ENCODE data around the gene NOP9.
A peak's percentile ranks its signal among the peaks of the same experiment; 100 is the strongest.

NOP9 gene, protein sequence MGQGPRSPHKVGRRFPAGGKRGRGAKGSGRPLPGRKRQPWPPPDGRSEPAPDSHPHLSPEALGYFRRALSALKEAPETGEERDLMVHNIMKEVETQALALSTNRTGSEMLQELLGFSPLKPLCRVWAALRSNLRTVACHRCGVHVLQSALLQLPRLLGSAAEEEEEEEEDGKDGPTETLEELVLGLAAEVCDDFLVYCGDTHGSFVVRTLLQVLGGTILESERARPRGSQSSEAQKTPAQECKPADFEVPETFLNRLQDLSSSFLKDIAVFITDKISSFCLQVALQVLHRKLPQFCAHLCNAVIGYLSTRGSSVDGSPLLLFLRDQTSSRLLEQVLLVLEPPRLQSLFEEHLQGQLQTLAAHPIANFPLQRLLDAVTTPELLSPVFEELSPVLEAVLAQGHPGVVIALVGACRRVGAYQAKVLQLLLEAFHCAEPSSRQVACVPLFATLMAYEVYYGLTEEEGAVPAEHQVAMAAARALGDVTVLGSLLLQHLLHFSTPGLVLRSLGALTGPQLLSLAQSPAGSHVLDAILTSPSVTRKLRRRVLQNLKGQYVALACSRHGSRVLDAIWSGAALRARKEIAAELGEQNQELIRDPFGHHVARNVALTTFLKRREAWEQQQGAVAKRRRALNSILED

GRCh38 chr14:24299255-24300191 is at the start of gene NOP9, which contains the start of gene DHRS1:
TSS of gene NOP9 (plus strand) at chr14:24299850. CDS start at chr14:24299955, 105 bp downstream.
TSS of gene DHRS1 (minus strand) at chr14:24299780. CDS start at chr14:24299106, 674 bp downstream.
- peak in 55 of 56 donors; percentile 43 to 93 (median 80) for DNase-seq

DNA sequence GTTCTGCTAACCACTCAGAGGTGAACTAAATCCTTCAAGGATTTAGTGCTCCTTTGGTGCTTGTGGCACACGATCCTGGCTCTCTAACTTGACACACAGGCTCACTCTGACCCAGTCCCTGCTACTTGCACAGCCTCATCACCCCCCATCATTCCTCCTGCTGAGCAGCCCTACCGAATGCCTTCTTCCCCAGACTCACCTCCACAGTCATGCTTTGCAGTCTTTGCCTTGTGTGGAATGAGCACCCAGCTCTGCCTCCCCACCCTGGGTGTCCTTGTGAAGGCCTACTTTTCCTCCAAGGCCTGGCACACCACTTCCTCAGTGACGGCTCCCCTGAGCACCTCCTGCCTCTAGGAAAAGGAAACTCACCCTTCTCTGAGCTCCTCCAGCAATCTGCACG is 49.3 kb upstream of the NOP9 start:
- DNase-seq: no peak

- DNase-seq: no peak
Observed at GRCh38 chr14:24251880-24252288, 47.8 kb upstream of the NOP9 start.

DNA sequence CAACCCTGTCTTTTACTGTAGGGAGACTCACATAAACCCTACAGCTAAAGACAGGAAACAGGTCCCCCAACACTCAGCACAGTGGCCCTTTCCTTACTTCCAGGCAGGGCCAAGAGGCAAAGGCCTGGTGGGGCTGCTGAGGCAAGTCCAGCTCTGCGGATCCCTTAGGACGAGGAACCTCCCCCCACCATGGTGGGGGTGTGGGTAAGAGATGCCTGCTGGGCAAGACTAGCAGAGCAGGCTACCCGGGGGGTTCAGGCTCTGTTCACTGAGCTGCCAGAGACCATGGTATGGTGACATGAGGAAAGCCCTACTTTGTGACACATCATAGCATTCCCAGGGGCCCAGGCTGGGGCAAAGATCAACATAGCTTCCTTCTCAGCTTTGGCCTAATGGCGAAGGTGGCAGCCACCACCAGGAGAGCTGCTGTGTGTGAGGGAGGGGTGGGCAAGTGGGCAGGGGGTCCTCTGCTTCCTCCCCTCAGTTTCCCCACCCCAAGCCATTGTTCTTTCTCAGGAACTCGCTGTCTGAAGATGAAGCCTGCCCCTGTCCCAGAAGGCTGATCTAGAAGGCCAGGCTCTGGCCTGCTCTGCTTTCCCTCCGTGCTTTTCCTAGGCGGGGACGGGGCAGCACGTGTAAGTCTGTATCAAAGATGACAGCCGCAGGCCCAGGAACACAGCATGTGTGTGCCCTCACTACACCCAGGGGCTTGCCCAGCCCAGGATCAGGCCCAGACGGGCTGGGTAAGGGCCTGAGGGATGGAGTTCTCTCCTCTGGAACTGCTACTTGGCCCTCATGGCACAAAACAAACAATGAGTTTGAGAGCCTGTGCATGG is 47.1 kb upstream of the NOP9 start:
- DNase-seq: no peak

GRCh38 chr14:24253936-24254335 is 45.7 kb upstream of the NOP9 start:
- no peak for DNase-seq

DNA sequence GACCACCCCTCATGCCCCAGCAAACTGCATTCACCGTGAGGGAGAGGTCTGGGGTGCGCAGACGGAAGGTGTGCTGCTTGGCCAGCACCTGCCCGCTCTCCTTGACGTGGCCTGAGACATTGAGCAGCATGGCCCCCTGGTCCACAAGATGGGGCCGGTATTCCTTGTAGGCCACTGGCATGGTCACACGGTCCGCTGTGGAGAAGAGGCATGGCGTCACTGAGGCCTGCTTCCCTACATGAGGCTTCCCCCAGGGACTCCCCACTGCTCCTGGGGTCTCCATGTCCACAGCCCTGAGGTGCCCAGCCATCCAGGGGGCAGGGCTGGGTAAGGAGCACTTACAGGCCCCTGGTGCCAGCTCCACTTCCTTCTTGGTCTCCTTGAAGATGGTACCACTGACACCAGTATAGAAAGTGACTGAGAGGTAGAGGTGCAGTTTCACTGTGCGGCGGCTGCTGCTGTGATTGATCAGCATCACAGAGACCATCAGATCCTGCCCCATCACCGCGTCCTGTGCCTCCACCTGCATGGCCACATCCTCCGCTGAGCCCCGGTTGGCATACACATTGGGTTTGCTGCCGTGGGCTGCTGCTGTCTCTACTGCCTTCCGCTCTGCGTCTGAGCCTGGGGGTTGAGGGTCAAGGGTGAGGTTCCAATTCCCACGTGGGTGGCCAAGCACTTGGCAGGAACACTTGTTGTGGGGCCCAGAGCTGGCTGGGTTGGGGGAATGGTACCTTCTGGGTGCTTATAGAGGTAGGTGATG is 44.8 kb upstream of the NOP9 start:
- DNase-seq: no peak

DNA sequence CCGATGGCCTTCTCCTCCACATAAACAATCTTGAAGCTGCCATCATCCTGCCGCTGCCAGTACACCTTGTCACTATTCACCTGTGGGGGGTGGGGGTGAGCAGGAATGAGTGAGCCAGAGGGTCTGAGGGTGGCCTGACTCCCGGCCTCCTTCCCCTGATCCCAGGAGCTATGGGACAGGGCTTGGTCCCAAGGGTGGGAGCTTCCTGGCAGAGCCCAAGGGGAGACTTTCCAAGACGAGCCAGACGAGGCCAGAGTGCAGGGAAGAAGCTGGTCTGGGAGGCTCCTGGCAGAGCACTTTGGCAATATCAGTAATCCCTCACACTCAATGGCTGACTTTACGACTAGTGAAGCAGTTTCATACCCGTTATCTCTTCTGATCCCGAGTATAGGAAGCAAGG is 44.2 kb upstream of the NOP9 start:
- DNase-seq: no peak

DNA sequence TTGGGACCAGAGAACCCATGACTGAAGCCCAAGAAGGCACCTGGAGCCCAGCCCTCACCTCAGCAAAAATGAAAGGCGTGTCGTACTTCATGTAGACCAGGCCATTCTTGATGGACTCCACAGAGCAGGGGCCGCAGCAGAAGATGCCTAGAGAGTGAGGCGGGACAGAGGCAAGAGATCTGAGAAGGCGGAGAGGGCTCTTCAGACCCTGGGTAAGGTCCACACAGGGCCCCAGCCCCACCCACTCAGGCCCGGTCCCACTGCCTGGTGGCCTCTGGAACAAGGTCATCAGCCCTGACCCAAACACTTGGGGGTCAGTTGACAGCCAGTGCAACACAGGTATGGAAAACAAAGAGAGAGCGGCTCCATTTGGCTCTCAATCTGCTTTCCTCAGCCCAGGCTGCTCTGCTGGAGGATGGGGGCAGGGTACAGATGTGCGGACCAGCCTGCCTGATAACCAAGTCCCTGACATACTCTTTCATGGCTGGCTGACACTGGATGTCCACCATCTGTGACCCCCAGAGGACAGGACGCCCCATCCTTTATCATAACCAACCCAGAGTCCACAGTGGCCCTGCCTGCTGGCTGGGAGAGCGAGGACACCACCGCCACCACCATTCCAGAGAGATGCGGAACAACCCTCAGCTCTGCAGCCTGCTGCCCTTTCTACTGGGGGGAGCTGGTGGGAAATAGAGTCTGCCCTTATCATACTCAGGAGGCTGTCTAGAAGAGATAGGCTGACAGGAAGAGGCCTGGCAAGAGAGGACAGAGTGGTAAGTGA is 43.5 kb upstream of the NOP9 start:
- no peak for DNase-seq

DNA sequence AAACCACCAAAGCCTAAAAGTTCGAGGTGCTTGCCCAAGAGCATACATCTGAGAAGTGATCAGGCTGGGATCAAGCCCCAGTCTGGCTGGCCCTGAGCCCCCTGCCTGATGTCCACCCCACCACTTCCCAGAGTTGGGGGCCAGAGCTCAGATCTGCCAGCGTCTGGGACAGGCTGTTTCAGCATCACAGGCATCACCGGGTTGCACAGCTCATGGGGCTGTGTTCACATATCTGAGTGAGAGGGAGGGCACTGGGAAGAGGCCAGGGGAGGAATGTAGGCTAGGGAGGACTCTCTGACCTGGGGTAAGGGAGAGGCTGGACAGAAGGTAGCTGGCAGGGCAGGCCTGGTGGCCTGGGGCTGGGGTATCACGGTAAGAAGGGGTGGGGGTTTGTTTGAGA is 42.7 kb upstream of the NOP9 start:
- DNase-seq: no peak

DNA sequence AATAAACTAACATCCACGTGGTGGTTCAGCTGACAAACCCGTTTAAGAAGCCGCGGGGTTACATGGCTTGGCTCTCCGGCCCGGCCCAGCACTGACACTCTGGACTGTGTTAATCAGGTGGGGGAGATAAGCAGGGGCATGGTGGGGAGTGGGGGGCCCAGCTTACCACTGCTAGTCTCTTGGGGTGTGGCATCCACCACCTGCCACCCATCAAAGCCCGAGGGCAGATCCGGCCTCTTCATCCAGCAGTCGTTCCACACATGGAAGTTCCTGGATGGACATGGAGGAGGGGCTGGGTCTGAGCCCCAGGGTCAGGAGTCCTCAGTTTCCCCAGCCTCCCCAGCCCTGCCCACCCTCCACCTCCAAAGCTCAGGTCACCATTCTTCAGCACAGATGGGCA is 41.5 kb upstream of the NOP9 start:
- DNase-seq: no peak

DNA sequence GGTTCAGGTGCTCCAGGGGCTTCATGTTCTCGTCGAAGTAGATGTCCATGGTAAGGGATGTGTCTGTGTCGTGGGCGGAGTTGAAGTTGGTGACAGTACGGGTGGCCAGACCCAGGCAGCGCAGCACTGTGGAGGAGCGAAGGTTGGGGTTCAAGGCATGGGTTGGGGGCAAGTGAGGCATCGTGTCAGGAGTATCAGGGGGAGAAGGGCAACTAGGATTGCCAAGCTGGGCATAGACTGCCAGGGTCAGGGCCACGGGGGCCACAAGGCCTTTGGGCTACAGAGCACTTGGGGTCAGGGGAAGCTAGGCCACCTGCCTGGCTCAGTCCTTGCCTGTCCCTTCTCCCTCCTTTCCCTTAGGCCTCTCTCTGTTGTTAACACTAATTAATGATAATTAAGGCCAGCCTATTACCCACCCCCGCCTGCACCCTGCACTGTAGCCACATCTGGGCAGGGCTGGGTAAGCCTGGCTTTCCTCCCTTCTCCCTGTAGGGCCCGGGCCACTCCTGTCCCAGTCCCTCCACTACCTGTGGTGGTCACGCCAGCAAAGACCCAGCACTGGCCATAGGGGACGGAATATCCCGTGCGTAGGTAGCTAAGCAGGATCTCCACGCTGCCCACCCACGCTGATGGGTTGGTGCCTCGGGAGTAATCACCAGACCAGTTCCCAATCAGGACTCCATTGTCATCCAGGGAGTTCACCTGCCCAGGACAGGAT is 40.9 kb upstream of the NOP9 start:
- DNase-seq: no peak

DNA sequence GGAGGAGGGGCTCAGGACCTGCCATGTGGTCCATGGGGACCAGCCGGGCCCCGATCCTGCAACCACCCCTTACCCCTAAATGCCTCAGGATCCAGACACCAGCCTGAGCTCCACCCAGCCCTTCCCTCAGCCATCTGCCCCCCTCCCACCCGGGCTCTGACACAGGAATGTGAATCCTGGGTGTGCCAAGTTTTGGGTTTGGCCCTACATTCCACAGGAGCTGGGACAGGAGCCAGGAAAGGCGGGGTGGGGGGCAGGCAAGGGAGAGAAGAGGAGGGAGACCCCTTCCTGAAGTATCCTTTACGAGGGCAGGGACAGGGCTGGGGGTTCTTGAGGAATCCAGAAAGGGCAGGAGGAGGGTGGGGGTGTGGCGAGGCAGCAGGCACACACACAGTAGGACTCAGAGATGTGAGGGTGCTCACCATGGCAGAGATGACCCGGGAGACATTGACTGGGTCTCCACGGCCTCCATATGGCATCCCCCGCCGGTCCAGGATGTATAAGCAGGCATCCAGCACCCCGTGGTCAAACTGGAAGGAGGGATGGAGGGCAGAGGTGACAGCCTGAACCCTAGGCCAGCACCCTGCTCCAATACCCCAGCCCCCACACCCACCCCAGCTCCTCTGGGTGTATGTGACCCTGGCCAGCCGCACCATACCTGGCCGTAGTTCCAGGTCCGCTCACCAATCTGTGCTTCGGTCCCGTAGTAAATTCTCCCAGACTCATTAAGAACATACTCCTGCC is 40.2 kb upstream of the NOP9 start:
- no peak for DNase-seq

DNA sequence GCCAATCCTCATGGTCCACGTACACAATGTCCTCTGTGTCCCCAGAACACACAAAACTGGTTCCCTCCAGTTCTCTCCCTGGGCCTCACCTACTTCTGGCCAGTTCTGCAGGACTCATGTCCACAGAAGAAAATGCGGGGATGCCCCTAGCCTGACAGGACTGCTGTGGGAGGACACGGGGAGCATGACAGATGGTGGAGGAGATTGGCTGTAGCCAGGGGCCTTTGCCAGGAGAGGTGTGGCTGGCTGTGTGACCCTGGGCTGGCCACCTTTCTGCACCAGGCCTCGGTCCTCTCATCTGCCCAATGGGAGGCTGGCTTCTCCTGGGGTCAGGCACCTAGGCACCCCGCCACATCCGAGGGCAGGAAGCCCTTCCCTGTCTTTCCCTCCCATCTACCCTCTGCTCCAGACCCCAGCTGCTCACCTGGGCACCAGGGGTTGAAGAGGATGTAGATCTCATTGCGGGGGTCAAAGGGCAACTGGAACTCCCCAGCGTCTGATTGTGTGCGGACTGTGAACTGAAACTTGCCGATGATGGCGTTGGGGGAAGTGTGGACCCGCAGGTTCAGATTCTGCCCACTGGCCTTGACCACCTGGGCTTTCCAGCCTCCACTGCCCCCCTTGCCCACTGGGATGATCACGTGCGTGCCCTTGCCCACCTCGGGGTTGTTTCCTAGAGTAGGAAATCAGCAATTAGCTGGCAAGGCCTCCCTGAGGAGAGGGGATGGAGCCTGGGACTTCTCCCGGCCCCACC is 39.4 kb upstream of the NOP9 start:
- no peak for DNase-seq

GRCh38 chr14:24260780-24261157 is 38.9 kb upstream of the NOP9 start:
- no peak for DNase-seq

- DNase-seq: no peak
Observed at GRCh38 chr14:24261256-24261968, 38.2 kb upstream of the NOP9 start.

GRCh38 chr14:24261969-24262327 is 37.7 kb upstream of the NOP9 start:
- DNase-seq: no peak
